GM18502 (cell line): ENCODE results near the gene TEX261.

Experiments
- ATAC-seq: cut with Tn5 transposase; IDR thresholded peaks from one replicate; pipeline ENCODE4 v1.9.1; 2021; ENCODE audit warnings: mild to moderate bottlenecking; ENCODE audit not compliant: unreplicated experiment, poor library complexity

Gene TEX261

DNA sequence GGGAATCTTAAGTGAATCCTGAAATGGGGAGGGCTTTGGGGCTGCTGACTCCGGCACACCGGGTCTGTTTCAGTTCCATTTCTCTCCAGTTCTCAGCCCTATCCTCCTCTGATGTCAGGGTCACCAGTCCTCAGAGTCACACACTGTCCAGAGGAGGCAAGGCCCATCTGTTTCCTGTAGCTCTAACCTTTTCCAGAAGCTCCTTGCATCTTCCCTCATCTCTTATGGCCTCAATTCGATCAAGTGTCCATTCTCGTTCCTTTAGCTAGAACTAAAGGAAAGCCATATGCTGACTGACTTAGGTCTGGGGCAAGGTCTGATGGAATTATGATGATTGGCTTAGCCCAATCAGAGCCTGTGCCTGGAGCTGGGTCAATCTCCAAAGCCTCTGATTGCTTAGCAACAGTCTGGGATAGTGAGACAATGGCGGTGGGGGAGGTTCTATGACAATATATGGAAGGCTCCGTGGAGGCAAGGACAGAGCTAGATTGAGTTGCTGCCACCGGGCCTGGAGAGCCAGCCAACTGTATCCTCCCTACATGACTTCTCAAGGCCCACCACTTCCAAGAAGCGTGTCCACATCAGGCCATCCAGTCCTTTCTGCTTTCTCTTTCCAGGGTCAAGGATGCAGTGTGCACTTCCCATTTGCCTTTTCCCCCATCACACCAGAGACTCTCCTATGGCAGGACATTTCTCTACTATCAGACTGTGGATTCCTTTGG is 11.0 kb downstream of the TEX261 start:
- ATAC-seq = no peak

DNA sequence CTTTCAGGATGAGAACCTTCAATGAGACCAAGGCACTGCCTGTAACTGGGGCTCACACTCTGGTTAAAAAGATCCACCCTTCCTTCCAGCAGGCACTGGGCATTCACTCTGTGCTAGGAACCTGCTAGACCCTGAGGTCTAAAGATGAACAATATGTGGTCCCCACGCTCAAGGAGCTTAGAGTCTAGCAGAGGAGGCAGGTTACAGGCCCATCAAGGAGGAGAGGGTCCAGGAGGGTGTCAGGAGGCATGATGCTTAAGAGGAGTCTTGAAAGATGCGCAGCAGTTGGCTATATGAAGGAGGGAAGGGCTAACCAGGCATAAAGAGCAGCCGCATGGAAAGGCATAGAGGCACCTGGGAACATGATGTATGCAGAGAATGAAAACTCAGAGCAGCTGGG is 11.7 kb downstream of the TEX261 start:
- no peak for ATAC-seq

DNA sequence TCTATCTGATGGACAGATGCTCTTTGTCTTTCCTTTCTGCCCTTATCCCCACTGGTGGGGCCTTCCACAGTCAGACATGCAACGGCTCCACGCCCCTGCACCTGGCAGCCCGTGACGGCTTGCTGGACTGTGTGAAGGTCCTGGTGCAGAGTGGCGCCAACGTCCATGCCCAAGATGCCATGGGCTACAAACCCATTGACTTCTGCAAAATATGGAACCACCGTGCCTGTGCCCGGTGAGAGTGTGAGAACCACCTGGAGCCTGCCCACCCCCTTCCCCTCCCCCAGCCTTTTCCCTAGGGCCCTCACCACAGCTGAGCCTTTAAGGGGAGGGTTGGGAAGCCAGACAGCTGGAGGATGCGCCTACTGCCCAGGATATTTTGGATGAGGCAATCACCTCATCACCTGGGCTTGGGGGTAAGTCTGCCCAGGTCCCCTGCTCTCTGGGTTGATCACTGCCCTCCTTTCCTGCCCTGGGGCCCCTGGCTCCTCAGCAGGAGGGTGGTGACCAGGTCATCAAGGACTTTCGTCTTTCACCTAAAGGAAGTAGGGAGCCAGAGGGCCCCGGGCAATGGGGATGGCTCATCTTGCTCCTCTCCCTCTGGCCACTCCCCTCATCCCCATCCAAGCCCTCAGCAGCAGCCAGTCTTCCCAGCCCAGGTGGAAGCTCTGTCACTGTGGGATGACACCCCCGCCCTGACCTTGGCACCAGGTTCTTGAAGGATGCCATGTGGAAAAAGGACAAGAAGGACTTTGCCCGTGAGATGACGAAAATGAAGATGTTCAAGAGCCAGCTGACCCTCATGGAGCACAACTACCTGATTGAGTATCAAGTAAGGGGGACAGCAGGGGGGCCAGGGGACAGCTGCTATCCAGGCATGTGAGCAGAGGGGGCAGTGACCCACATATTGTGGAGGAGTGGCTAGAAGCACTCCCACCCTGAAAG is 12.5 kb downstream of the TEX261 start:
- no peak for ATAC-seq

DNA sequence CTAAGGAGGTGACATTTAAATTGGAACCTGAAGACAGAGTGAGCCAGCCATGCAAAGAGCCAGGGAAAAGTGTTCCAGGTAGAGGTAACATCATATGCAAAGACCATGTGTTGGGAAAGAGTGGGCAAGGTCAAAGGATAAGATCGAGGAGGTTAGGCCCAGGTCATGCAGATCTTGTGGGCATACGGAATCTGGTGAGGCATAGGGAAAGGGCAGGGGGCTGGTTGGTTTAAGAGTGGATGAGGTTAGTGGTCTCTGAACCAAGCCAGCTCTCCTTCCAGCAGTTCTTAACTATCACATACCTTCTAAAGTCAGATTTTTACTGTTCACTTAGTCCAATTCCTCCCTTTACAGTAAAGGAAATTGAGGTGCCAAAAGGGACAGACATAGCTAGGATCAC is 13.3 kb downstream of the TEX261 start:
- no peak for ATAC-seq

DNA sequence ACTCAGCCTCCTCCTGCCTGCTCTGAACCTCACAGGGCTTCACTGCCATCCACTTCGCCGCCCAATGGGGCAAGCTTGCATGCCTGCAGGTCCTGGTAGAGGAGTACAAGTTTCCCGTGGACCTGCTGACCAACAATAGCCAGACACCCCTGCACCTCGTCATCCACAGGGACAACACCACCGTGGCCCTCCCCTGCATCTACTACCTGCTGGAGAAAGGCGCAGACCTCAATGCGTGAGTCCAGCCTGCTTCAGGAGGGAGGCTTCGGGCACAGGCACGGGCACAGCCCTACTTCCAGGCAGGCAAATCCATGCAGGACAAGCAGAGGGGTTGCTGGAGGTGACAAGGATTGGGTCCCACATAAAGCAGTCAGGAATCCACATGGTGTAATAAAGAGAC is 15.0 kb downstream of the TEX261 start:
- ATAC-seq = no peak

DNA sequence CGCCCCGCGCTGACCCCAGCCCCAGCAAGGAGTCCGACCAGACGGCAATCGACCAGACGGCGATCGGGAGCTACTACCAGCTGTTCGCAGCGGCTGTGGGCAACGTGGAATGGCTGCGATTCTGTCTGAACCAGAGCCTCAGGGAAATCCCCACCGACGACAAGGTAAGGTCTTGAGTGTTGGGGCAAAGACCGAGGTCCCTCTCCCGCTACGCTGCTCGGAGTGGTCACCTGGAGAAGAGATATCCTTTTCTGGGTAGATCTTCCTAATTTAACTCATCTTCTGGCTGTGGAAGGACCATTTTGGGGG is 15.5 kb downstream of the TEX261 start:
- ATAC-seq = no peak

DNA sequence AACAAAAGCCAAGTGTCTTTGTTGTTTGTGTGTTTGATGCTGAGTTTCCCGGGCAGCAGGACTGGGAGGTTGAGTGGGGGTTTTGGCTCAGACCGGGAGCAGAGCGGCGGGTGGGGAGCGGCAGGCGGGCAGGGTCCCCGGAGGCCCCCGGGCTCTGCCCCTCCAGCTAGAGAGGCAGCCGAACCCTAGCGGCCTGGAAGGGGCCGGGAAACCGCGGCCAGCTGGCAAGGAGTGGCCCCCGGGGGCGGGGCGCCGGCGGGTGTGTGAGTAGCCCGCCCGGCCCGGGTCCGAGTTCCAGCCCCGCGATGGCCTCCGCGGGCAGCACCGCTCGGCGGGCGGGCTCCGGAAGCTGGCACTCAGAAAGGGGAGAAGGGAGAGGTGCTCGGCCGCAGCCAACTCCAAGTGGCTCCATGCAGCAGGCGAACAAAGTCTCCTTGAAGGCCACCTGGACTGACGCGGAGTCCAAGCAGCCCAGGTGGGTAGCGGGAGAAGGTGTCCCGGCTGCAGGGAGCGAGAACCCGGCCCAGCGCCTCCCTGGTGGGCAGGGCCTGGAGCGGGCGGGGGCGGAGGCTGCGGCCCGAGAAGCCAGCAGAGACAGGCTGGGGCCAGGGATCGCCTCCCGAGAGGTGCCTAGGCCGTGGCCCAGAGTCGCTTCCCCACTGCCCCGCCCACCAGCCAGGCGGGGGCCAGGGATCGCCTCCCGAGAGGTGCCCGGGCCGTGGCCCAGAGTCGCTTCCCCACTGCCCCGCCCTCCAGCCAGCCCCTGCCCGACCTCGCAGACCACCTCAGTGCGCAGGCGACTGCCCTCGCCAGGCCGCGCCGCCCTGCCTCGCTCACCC is 16.1 kb downstream of the TEX261 start, which contains the start of gene ANKRD53:
Gene ANKRD53, plus strand, starts transcription at position 290 of the 839 bp plus-strand sequence. Its CDS starts 16 bp downstream, at position 306.
- peak; percentile 44 for ATAC-seq

DNA sequence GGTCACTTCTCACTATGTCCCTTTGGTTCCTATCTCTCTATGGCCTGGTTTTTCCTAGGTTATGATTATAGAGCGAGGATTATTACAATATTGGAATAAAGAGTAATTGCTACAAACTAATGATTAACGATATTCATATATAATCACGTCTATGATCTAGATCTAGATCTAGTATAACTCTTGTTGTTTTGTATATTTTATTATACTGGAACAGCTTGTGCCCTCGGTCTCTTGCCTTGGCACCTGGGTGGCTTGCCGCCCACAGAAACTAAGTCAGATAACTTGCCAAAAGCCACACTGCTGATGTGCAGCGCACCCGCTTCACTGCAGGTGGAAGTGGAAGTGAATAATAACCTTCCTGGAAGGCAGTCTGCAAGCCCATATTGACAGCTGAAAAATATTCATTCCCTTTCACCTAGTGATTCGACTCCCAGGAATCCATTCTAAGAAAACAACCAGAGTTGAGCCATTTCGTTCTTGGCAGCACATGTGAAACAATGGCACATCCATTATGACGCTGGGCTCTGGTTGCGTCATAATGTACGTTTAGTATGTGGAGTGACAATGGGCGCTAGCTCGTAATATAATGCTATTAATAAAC is 17.0 kb downstream of the TEX261 start:
- ATAC-seq = no peak

DNA sequence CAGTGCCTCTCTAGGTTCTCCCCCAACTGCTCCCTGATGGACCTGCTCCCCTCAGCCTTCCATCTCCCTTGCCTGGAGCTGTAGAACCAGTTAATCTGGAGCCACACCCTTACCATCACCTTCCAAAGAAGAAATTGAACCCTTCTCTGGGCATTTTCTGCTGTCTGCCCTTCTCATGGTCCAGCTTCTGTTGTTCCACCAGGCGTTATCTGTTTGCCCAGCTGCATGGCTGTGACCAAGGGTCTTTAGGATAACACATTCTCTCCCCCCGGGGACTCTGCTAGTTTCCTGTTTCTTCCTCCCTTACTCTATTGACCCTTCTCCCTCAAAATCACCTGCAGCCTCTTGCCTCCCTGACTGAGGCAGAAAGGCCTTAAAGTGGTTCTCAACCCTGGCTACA is 19.4 kb downstream of the TEX261 start:
- no peak for ATAC-seq

DNA sequence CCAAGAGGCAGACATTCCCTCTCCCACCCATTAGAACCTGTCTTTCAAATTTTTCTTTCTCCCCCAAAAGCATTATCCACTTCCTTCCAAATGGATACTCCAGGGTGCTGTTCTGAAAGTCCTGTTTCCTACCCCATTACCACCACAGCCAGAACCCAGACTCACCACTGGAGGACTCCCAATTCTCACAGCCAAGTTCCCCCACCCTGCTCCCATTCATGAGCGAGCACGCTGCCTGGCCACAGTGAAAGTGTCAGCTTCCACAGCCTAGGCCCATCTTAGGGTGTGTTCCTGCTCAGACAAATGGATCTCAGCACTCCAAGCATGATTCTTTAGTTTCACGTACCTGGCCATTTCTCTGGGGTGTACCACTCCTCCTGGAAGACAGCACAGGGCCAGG is 20.1 kb downstream of the TEX261 start:
- no peak for ATAC-seq

DNA sequence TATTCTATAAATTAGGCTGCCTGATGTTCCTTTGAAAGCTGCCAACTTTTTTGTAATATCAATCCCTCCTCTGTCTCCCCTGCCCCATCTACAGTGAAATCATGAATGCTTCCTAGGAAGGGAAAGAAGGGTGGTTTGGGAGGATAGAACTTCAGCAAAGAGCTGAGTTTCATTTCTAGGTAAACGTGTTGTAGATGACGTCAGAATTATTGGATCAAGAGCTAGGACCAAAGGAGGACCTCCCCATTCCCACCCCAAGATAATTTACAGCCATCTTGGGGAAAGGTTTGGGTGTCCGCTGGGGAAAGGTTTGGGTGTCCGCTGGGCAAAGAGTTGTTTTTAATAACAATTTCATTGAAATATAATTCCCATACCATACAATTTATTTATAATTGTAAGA is 27.5 kb downstream of the TEX261 start:
- ATAC-seq = no peak

DNA sequence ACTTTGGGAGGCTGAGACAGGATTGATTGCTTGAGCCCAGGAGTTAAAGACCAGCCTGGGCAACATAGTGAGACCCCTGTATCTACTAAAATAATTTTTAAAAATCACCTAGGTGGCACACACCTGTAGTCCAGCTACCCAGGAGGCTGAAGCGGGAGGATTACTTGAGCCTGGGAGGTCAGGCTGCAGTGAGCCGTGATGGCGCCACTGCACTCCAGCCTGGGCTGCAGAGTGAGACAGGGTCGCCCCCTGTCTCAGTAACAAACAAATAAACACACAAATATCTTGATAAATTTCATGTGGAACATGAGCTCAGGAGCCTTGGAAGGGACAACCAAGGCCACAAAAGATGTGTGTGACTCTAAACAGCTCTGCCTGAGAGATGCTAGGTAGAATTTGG is 28.0 kb downstream of the TEX261 start:
- no peak for ATAC-seq

DNA sequence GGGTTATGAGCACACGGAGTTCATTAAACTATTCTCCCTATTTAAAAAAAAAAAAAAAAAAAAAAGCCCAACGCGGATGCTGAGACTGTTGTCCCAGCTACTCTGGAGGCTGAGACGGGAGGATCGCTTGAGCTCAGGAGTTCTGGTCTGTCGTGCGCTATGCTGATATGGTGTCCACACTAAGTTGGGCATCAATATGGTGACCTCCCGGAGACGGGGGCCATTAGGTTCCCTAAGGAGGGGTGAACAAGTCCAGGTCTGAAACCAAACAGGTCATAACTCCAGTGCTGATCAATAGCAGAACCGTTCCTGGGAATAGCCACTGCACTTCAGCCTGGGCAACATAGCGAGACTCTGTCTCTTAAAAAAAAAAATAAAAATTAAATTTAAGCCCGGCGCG is 29.2 kb downstream of the TEX261 start:
- no peak for ATAC-seq

DNA sequence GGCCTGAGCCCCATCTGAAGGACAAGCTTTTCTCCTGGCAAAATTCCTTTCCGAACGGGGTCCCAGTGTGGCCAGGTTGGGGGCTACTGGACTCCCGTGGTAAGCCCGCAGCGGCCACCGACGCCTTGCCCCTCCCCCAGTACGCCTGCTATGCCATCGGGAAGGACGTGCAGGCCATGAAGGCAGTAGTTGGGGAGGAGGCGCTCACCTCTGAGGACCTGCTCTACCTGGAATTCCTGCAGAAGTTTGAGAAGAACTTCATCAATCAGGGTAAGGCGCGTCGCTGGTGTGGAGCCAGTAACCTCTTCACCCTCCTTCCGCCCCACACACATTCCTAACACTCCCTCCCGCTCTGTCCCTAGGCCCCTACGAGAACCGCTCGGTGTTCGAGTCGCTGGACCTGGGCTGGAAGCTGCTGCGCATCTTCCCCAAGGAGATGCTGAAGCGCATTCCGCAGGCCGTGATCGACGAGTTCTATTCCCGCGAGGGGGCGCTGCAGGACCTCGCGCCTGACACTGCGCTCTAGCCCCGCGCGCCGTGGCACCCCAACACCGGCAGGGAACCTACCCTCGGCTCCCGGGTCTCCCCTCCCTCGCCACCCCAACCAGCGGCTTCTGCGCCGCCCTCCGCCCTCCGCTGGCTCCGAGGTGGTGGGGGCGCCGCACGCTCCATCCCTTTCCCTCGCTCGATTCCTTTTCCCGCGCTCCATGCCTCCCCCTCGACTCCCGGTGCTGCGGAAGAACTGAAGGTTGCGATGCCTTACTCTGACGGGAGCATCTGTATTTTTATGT is 29.9 kb downstream of the TEX261 start:
- peak; percentile 91 for ATAC-seq

DNA sequence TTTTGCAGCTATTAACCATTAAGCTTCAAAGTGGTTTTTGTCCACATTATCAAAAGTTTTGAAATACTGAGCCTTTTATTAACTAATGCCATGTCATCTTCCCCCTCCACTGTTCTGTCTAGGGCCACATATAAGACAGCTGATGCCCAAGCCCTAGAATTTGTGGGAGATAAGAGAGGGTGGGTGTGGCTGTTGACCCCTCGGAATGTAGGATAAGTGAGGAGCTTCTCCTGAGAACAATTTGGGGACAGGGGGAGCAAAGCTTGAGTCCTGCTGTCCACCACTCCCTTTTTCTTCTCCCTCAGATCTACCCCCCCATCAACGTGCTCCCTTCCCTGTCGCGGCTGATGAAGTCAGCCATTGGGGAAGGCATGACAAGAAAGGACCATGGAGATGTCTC is 30.5 kb downstream of the TEX261 start:
- ATAC-seq = no peak

DNA sequence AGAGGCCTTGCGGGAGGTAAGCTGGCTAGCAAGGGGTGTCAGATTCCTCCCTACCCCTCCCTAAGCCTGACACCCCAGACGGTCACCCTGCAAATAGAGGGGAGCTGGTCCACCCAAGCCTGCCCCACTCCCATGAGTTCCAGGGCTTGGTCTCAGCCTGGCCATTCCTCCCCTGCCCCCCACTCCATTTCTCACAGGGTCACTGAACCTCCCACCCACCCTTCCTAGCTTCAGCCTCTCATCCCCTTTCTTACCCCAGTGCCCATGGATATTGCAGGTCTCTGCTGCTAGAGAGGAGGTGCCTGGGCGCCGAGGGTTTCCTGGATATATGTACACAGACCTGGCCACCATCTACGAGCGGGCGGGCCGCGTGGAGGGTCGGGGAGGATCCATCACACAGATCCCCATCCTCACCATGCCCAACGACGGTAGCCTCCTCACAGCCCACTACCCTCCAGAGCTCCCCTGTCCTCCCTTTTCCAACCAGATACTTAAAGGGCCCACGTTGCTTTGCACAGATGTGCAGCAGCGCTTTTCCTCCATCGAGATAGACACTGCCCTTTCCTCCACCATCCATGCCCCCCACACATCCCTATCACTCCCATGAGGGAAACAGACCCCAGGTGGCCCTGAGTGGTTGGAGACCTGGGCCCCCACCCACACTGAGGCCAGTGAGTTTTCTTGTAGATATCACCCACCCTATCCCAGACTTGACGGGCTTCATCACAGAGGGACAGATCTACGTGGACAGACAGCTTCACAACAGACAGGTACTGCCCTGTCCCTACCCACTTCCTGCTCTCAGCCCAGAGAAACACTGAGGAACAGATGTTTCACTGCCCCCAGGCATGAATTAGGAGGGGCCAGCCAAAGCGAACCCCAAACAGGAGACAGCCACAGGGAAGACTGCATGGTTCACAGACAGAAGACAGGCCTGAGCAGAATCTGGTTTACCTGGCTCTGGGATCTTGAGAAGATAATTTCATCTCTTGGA is 31.5 kb downstream of the TEX261 start:
- no peak for ATAC-seq

DNA sequence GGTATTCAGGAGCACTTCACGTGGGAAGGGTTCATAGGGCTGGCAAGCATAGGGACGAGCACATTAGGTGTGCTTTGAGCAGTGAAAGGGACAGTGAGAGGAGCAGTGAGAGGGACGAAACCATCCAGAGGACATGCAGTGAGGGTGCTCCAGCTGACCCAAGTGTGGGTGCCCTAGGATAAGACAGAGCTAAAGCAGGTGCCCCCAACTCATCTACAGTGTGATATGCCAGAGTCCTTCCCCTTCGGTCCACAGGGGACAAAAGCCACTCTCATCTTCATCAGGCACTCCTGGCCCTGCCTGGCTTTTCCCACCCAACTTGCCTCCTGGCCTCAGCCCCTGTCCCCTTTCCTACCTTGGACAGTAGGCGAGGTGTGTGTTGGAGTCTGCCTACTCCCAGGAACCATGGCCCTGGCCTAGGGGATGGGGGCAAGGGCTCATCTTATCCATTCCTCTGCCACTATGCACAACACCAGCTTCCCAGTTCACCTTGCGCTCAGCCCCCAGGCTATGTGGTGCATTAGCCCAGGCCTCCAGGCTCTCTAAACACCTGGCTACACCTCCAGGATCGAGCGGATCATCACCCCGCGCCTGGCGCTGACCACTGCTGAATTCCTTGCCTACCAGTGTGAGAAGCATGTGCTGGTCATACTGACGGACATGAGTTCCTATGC is 32.3 kb downstream of the TEX261 start:
- ATAC-seq = no peak

DNA sequence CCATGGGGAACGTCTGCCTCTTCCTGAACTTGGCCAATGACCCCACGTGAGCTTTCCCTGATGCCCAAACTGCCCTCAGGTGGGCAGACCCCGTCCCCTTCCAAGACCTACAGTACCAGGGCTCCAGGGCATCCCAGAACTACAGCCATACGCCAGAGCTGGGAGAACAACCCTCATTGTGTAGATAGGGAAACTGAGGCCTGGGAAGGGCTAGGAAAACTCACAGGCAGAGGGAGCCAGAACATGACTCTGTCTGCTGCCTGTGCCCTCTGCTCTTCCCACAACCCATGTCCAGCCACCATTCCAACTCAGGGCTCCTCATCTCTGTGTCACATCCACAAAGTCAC is 33.1 kb downstream of the TEX261 start:
- no peak for ATAC-seq
